Caco-2 (cell line): Measurements from ENCODE around the gene IL1RAPL1. TPM values are rescaled to one million over a fixed set of nuclear protein-coding genes. Genes with fewer than 3 reads are reported as not detected.

Experiments used
- BruUV-seq: library from RNA; stranded (reverse); fragments of 400-500 nt; replicated peaks from 2 replicates; lab custom pipeline; 2021; lab: Mats Ljungman, UMichigan
- CTCF ChIA-PET: fragments of 300-600 bp; sonication (Branson Sonifier 250); formaldehyde crosslinking; loops from one replicate; lab custom pipeline; 2022; ENCODE audit warnings: antibody characterized with exemption; lab: Charles Lee
- POLR2A ChIA-PET: fragments of 300-600 bp; sonication (Branson Sonifier 250); formaldehyde crosslinking; loops from one replicate; lab custom pipeline; 2022; ENCODE audit warnings: antibody characterized with exemption; lab: Charles Lee
- DNase-seq, 2 experiments: peaks; one replicate each; pipeline versions ENCODE4 v3.0.0 to v3.0.0-alpha.2; 2020 to 2022
- H3K27me3 ChIP-seq: replicated peaks from 2 replicates; pipeline ENCODE4 v1.6.0; 2011; ENCODE audit warnings: low read length; ENCODE audit not compliant: control insufficient read depth, insufficient read depth
- H3K36me3 ChIP-seq: 2 replicates; pipeline ENCODE4 v1.5.1; 2011; ENCODE audit warnings: low read length; ENCODE audit not compliant: control insufficient read depth, insufficient read depth
- H3K4me1 ChIP-seq: fragments of 250-450 bp; sonication (Bioruptor Pico); 2 replicates; pipeline ENCODE4 v1.5.1; 2020; ENCODE audit warnings: mild to moderate bottlenecking
- H3K4me3 ChIP-seq: 2 replicates; pipeline ENCODE4 v1.5.1; 2011; ENCODE audit warnings: low read depth, mild to moderate bottlenecking, control low read depth, low read length
- H3K9me3 ChIP-seq: fragments of 250-450 bp; sonication (Bioruptor Pico); 2 replicates; pipeline ENCODE4 v1.5.1; 2020; ENCODE audit warnings: mild to moderate bottlenecking, moderate library complexity
- H3K27ac Mint-ChIP-seq: one replicate; pipeline ENCODE4 v1.8.0; 2022; ENCODE audit warnings: mixed read lengths; ENCODE audit not compliant: unreplicated experiment
- H3K27me3 Mint-ChIP-seq: one replicate; pipeline ENCODE4 v1.8.0; 2022; ENCODE audit warnings: mixed read lengths; ENCODE audit not compliant: insufficient read depth, unreplicated experiment
- H3K36me3 Mint-ChIP-seq: one replicate; pipeline ENCODE4 v1.8.0; 2022; ENCODE audit warnings: mild to moderate bottlenecking, mixed read lengths; ENCODE audit not compliant: insufficient read depth, unreplicated experiment
- H3K4me1 Mint-ChIP-seq: one replicate; pipeline ENCODE4 v1.8.0; 2022; ENCODE audit warnings: low read depth, mixed read lengths; ENCODE audit not compliant: unreplicated experiment
- H3K4me3 Mint-ChIP-seq: one replicate; pipeline ENCODE4 v1.8.0; 2022; ENCODE audit warnings: mild to moderate bottlenecking, moderate library complexity, mixed read lengths; ENCODE audit not compliant: unreplicated experiment
- H3K9me3 Mint-ChIP-seq: one replicate; pipeline ENCODE4 v1.8.0; 2022; ENCODE audit warnings: mixed read lengths; ENCODE audit not compliant: unreplicated experiment
- CTCF ChIP-seq, 2 experiments: fragments of 200-600 bp in 1 of 2; IDR thresholded peaks; 1 replicate in 1 of 2; 2 replicates in 1 of 2; pipeline versions ENCODE4 v1.5.1 to v1.8.0; 2011 to 2022; ENCODE audit warnings: antibody characterized with exemption in 1 of 2, control low read depth in 1 of 2, inconsistent platforms in 1 of 2, low read depth in 1 of 2, low read length in 1 of 2, mild to moderate bottlenecking in 1 of 2, moderate library complexity in 1 of 2; ENCODE audit not compliant: insufficient read depth in 1 of 2, severe bottlenecking in 1 of 2, unreplicated experiment in 1 of 2
- intact Hi-C: fragments of 100-400 bp; cut with micrococcal nuclease; formaldehyde crosslinking; loops from one replicate; pipeline ENCODE4 v1.10.0; 2022; ENCODE audit not compliant: unreplicated experiment
- total RNA-seq: library from RNA; stranded (reverse); gene quantifications from 2 replicates; pipeline ENCODE4 v1.2.3, GENCODE V29; 2022

The IL1RAPL1 gene
- total RNA-seq, 1 experiment from 2014 or later = not detected

GRCh38 chrX:29962061-29962460, 1374.8 kb downstream of the IL1RAPL1 start:
- H3K27ac Mint-ChIP-seq = no peak overlapping the region
- H3K27me3 ChIP-seq = no peaks in the 10 kb centered on the region
- no peak overlapping the region for H3K4me3 Mint-ChIP-seq
- ChIA-PET POLR2A (no interaction called here), CTCF (no interaction called here)
- no peaks in the 10 kb centered on the region for H3K36me3 ChIP-seq
- intact Hi-C loops = no loop called here
- no peaks in the 10 kb centered on the region for H3K36me3 Mint-ChIP-seq
- BruUV-seq = no TSS peak
- H3K4me3 ChIP-seq = no peak overlapping the region
- no peak for DNase-seq
- H3K27me3 Mint-ChIP-seq = no peaks in the 10 kb centered on the region
- TF ChIP-seq CTCF (IDR thresholded peaks at IDR 0.05; ENCODE audit: insufficient read depth in 1 of 2, low read depth in 1 of 2, low read length in 1 of 2, severe bottlenecking in 1 of 2, unreplicated experiment in 1 of 2) = no peak
- no peaks in the 10 kb centered on the region for H3K9me3 Mint-ChIP-seq
- no peaks in the 10 kb centered on the region for H3K9me3 ChIP-seq
- H3K4me1 Mint-ChIP-seq = no peaks in the 10 kb centered on the region
- no peaks in the 10 kb centered on the region for H3K4me1 ChIP-seq

DNA sequence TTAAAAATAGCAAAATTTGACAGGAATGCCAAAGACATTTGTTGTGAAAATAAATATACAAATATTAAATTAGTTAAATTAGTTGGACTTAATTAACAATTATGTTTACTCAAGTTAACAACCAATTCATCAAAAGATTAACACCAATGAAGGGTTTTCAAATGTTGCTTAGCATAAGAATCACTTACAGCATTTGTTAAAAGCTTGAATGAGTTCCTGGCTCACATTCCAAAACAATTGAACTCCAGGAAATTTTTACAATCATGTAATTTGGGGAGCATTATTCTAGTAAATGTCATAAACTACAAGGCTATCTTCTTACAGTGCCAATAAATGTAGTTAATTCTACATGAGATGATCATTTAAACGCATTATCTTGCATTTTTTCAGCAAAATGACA, 1378.4 kb downstream of the IL1RAPL1 start:
- ChIA-PET CTCF (no interaction called here), POLR2A (no interaction called here)
- H3K36me3 Mint-ChIP-seq = no peaks in the 10 kb centered on the region
- intact Hi-C loops = no loop called here
- Histone ChIP-seq H3K9me3 (no peaks in the 10 kb centered on the region), H3K27me3 (no peaks in the 10 kb centered on the region), H3K4me1 (no peaks in the 10 kb centered on the region), H3K36me3 (no peaks in the 10 kb centered on the region), H3K4me3 (no peak overlapping the region)
- no peak for TF ChIP-seq CTCF (IDR thresholded peaks at IDR 0.05; ENCODE audit: insufficient read depth in 1 of 2, low read depth in 1 of 2, low read length in 1 of 2, severe bottlenecking in 1 of 2, unreplicated experiment in 1 of 2)
- no peaks in the 10 kb centered on the region for H3K9me3 Mint-ChIP-seq
- no TSS peak for BruUV-seq
- H3K27ac Mint-ChIP-seq = no peak overlapping the region
- no peak overlapping the region for H3K4me3 Mint-ChIP-seq
- no peaks in the 10 kb centered on the region for H3K27me3 Mint-ChIP-seq
- no peak for DNase-seq
- H3K4me1 Mint-ChIP-seq = no peaks in the 10 kb centered on the region

DNA sequence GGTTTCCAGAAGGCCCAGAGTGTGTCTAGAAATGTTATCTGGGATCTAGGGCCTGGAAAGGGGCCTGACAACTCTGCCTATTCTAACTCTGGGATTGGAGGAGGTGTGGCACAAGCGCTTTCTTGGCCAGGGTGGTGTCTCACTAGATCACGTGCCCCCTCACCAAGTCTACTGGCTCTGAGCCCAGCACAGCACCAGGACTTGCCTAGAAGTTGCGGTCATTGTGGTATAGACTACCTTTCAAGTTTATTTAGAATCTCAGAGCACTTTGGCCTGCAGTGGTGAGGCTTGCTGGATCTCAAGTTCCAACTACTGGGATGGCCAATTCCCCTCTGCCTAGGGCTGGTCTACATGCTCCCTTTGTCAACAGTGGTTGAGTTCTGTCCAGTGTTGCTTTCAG, 1404.8 kb downstream of the IL1RAPL1 start:
- Mint-ChIP-seq H3K4me1 (no peaks in the 10 kb centered on the region), H3K9me3 (peaks cover 10% of the 10 kb centered on the region), H3K36me3 (no peaks in the 10 kb centered on the region), H3K27me3 (no peaks in the 10 kb centered on the region), H3K4me3 (no peak overlapping the region), H3K27ac (no peak overlapping the region)
- ChIA-PET POLR2A (no interaction called here), CTCF (no interaction called here)
- DNase-seq = no peak
- Histone ChIP-seq H3K4me3 (no peak overlapping the region), H3K36me3 (no peaks in the 10 kb centered on the region), H3K4me1 (no peaks in the 10 kb centered on the region), H3K9me3 (no peaks in the 10 kb centered on the region), H3K27me3 (no peaks in the 10 kb centered on the region)
- intact Hi-C loops = no loop called here
- TF ChIP-seq CTCF (IDR thresholded peaks at IDR 0.05; ENCODE audit: insufficient read depth in 1 of 2, low read depth in 1 of 2, low read length in 1 of 2, severe bottlenecking in 1 of 2, unreplicated experiment in 1 of 2) = no peak
- no TSS peak for BruUV-seq
